Gastrocnemius medialis (tissue), 4 donors: ENCODE data around the gene WSB2. TPM values are rescaled to one million over a fixed set of nuclear protein-coding genes. Genes with fewer than 3 reads are reported as not detected.
A peak's percentile ranks its signal among the peaks of the same experiment; 100 is the strongest.

Experiments
- ATAC-seq, 2 donors: fragments of 150-250 bp; one replicate each; pipeline ENCODE4 v1.9.1; 2016
- DNase-seq, 2 donors: peaks; one replicate each; pipeline ENCODE4 v3.0.0-alpha.2; 2019
- H3K27ac ChIP-seq, 4 donors: fragments of 200-600 bp; sonication (generic); 1 replicate in 1 of 4; 2 replicates in 3 of 4; pipeline ENCODE4 v1.5.1; 2016 to 2018; ENCODE audit warnings: mild to moderate bottlenecking in 2 of 4, moderate library complexity in 1 of 4
- H3K27me3 ChIP-seq, 3 donors: fragments of 200-600 bp; sonication (generic) in 2 of 3; 1 replicate in 1 of 3; 2 replicates in 2 of 3; pipeline versions ENCODE4 v1.5.1 to v1.6.0; 2016 to 2019; ENCODE audit warnings: mild to moderate bottlenecking in 1 of 3, moderate library complexity in 1 of 3
- H3K36me3 ChIP-seq, 2 donors: fragments of 200-600 bp; sonication (generic) in 1 of 2; one replicate each; pipeline ENCODE4 v1.5.1; 2017 to 2018
- H3K4me1 ChIP-seq, 2 donors: fragments of 200-600 bp; sonication (generic) in 1 of 2; one replicate each; pipeline ENCODE4 v1.5.1; 2016 to 2017; ENCODE audit warnings: mild to moderate bottlenecking in 2 of 2
- H3K4me3 ChIP-seq, 4 donors: fragments of 200-600 bp; sonication (generic) in 3 of 4; 1 replicate in 1 of 4; 2 replicates in 3 of 4; pipeline ENCODE4 v1.5.1; 2016 to 2019; ENCODE audit warnings: mild to moderate bottlenecking in 2 of 4
- H3K9me3 ChIP-seq, 3 donors: fragments of 200-600 bp; sonication (generic) in 2 of 3; 1 replicate in 1 of 3; 2 replicates in 2 of 3; pipeline ENCODE4 v1.5.1; 2016 to 2019
- POLR2A ChIP-seq, 2 donors: fragments of 450-650 bp; IDR thresholded peaks; one replicate each; pipeline ENCODE4 v1.6.1; 2017; ENCODE audit warnings: antibody characterized with exemption in 2 of 2, mild to moderate bottlenecking in 2 of 2, moderate library complexity in 2 of 2
- in situ Hi-C, 4 donors: fragments of 200-750 bp; cut with MboI; loops; one replicate each; pipeline versions ENCODE4 v1.15.0 to v1.8.0; 2017; ENCODE audit warnings: low sequenced_read_pairs in 4 of 4
- intact Hi-C: fragments of 100-400 bp; cut with DNase I; formaldehyde crosslinking; loops from one replicate; pipeline ENCODE4 v1.15.1; 2023; ENCODE audit warnings: low total_unique reads
- total RNA-seq, 4 donors: library from RNA; depleted of rRNA; stranded (reverse); fragments of >200 nt; gene quantifications; one replicate each; pipeline versions ENCODE4 v1.1.0 to v1.2.3, GENCODE V29; 2016
- TF ChIP-seq, protein P1 (sequence below), 5 experiments: fragments of 450-650 bp in 3 of 5; fragments of 200-600 bp in 2 of 5; sonication (generic) in 2 of 5; IDR thresholded peaks in 4 of 5; conservative IDR thresholded peaks in 1 of 5; 1 replicate in 4 of 5; 2 replicates in 1 of 5; pipeline ENCODE4 v1.5.1; 2016 to 2019; ENCODE audit warnings: antibody characterized with exemption in 5 of 5, mild to moderate bottlenecking in 3 of 5, moderate library complexity in 3 of 5

WSB2 gene
- total RNA-seq, 4 donors from 2014 or later = 83.5 to 133 (median 93.5) TPM

DNA sequence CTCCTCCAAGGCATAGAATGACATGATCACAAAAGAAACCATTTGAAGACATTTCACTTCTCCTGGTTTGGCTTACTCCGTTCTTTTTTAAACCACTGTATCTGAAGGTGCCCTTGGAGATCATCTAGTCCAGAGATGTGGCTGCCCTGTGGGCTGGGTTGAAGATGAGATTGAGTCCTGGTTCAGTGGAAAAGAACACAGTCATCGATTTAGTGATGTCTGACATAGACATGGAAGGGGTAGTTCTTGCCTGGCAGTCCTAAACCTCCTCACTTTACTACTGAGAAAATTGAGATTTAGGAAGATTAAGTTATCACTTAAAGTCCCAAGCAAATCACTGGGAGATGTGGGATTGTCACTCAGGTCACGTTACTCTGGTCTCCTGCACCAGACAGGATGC lies 40.1 kb upstream of the WSB2 start:
- intact Hi-C loops = loop anchor here (5.0 to 10.0 kb wide), 2 partner anchors 86 to 271 kb away; partner anchors contain the start of genes RFC5 and TAOK3
- no peaks in the 10 kb centered on the region for H3K9me3 ChIP-seq

DNA sequence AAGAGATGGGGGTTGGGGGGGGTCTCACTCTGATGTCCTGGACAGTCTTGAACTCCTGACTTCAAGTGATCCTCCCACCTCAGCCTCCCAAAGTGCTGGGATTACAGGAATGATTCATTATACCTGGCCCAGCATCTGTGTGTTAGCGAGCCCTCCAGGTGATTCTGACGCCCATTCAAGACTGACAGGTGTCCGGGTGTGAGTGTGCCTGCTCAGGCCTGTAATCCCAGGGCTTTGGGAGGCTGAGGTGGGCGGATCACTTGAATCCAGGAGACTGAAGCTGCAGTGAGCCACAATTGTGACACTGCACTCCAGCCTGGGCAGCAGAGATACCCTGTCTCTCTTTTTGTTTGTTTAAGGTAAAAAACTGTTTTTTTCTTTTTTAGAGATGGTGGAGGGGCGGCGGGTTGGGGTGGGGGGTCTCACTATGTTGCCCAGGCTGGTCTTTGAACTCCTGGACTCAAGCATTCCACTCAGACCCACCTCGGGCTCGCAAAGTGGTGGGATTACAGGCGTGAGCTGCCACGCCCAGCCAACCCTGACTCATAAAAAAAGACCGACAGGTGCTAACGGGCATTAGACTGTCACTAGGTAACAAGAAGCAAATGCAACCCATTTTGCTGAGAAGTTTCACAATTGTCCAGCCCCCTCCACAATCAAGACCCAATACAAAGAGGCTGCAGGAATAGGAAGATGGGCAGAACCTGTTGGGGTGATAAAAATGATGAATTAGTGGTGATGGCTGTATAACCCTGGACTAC lies 38.1 kb upstream of the WSB2 start:
- no peak for ATAC-seq
- intact Hi-C loops = no loop called here
- DNase-seq = no peak

More for the DNA sequence above, 40.1 kb upstream of the WSB2 start:
- no peak overlapping the region for H3K4me3 ChIP-seq
- ATAC-seq (no peak), DNase-seq (no peak)
- H3K36me3 ChIP-seq = no peaks in the 10 kb centered on the region
- in situ Hi-C loops = no loop called here
- H3K27ac ChIP-seq = peak overlapping the region in 3 of 4 donors; percentile 72 to 97 (median 93)
- no peaks in the 10 kb centered on the region for H3K27me3 ChIP-seq
- TF ChIP-seq, protein P1, sequence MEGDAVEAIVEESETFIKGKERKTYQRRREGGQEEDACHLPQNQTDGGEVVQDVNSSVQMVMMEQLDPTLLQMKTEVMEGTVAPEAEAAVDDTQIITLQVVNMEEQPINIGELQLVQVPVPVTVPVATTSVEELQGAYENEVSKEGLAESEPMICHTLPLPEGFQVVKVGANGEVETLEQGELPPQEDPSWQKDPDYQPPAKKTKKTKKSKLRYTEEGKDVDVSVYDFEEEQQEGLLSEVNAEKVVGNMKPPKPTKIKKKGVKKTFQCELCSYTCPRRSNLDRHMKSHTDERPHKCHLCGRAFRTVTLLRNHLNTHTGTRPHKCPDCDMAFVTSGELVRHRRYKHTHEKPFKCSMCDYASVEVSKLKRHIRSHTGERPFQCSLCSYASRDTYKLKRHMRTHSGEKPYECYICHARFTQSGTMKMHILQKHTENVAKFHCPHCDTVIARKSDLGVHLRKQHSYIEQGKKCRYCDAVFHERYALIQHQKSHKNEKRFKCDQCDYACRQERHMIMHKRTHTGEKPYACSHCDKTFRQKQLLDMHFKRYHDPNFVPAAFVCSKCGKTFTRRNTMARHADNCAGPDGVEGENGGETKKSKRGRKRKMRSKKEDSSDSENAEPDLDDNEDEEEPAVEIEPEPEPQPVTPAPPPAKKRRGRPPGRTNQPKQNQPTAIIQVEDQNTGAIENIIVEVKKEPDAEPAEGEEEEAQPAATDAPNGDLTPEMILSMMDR (IDR thresholded peaks at IDR 0.05 in 4 of 5, conservative IDR thresholded peaks at IDR 0.05 in 1 of 5) = no peak
- no peak for TF ChIP-seq POLR2A (IDR thresholded peaks at IDR 0.05)
- peaks cover 14 to 24% of the 10 kb centered on the region in 2 donors for H3K4me1 ChIP-seq

DNA sequence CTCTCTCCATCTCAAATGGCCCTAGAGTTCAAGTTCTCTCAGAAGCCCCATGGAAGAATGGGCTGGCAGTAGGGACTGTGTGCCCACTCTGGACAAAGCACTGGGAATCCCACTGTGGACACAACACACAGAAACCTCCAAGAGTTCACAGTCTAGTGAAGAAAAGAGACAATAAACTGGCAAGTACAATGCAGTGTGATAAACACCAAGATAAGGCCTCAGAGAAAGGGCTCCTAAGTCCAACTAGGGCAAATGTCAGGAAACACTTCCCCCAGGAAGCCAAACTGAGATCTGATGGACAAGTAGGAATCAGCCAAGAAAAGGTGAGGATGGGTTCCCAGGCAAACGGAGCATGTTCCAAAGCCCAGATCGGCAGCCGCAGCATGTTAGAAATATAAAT lies 37.4 kb upstream of the WSB2 start:
- Histone ChIP-seq H3K9me3 (no peaks in the 10 kb centered on the region), H3K36me3 (no peaks in the 10 kb centered on the region)
- no peak for ATAC-seq

More for the DNA sequence above, 38.1 kb upstream of the WSB2 start:
- H3K27me3 ChIP-seq = no peaks in the 10 kb centered on the region
- no peaks in the 10 kb centered on the region for H3K36me3 ChIP-seq
- no peaks in the 10 kb centered on the region for H3K9me3 ChIP-seq
- in situ Hi-C loops = no loop called here
- TF ChIP-seq POLR2A (IDR thresholded peaks at IDR 0.05) = no peak
- TF ChIP-seq, protein P1 (IDR thresholded peaks at IDR 0.05 in 4 of 5, conservative IDR thresholded peaks at IDR 0.05 in 1 of 5) = no peak
- H3K27ac ChIP-seq = peak overlapping the region in 1 of 4 donors; percentile 4
- no peak overlapping the region for H3K4me3 ChIP-seq
- peaks cover 14 to 19% of the 10 kb centered on the region in 2 donors for H3K4me1 ChIP-seq

DNA sequence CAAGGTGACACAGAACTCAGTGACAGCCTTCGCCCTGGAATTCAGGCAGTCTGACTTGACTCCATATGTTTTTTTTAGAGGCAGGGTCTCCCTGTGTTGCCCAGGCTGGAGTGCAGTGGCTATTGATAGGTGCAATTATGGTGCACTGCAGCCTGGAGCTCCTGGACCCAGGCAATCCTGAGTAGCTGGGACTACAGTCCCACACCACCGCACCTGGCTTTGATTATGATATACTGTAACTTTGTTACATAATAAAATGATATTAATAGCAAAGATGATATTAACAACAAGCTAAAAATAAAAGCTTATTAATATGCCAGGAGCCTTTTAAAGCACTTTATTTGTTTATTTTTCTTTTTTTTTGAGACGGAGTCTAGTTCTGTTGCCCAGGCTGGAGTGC lies 33.1 kb upstream of the WSB2 start:
- Histone ChIP-seq H3K36me3 (peaks cover 0 to 17% of the 10 kb centered on the region in 2 donors), H3K9me3 (no peaks in the 10 kb centered on the region), H3K4me1 (peaks cover 5 to 8% of the 10 kb centered on the region in 2 donors), H3K27me3 (no peaks in the 10 kb centered on the region), H3K4me3 (no peak overlapping the region), H3K27ac (peak overlapping the region in 3 of 4 donors; percentile 38 to 72 (median 41))
- DNase-seq (no peak), ATAC-seq (peak; percentile 46 to 67)
- in situ Hi-C loops = no loop called here
- TF ChIP-seq POLR2A (IDR thresholded peaks at IDR 0.05) = no peak
- TF ChIP-seq, protein P1 (IDR thresholded peaks at IDR 0.05 in 4 of 5, conservative IDR thresholded peaks at IDR 0.05 in 1 of 5) = no peak
- intact Hi-C loops = no loop called here

More for the DNA sequence above, 37.4 kb upstream of the WSB2 start:
- no peak overlapping the region for H3K27ac ChIP-seq
- intact Hi-C loops (no loop called here), in situ Hi-C loops (no loop called here)
- TF ChIP-seq POLR2A (IDR thresholded peaks at IDR 0.05) = no peak
- TF ChIP-seq, protein P1 (IDR thresholded peaks at IDR 0.05 in 4 of 5, conservative IDR thresholded peaks at IDR 0.05 in 1 of 5) = no peak
- no peaks in the 10 kb centered on the region for H3K27me3 ChIP-seq
- no peak for DNase-seq
- no peak overlapping the region for H3K4me3 ChIP-seq
- H3K4me1 ChIP-seq = peaks cover 19 to 24% of the 10 kb centered on the region in 2 donors
